HG03460 (cell line): Measurements from ENCODE around the gene CASZ1.

ENCODE experiments used
- ATAC-seq: cut with Tn5 transposase; IDR thresholded peaks from one replicate; pipeline ENCODE4 v1.9.1; 2021; ENCODE audit not compliant: unreplicated experiment

The CASZ1 gene

GRCh38 chr1:10688409-10688786, 108.0 kb downstream of the CASZ1 start:
- ATAC-seq, result no peak

GRCh38 chr1:10687782-10688408, 108.6 kb downstream of the CASZ1 start:
- ATAC-seq, result no peak

- no peak for ATAC-seq
Observed at GRCh38 chr1:10687251-10687651, 109.2 kb downstream of the CASZ1 start.

GRCh38 chr1:10686404-10687040, 109.9 kb downstream of the CASZ1 start:
- no peak for ATAC-seq

- no peak for ATAC-seq
Observed at GRCh38 chr1:10685808-10686403, 110.5 kb downstream of the CASZ1 start.

- no peak for ATAC-seq
Observed at GRCh38 chr1:10685196-10685807, 111.1 kb downstream of the CASZ1 start.

GRCh38 chr1:10684221-10684620, 112.2 kb downstream of the CASZ1 start:
- no peak for ATAC-seq

- no peak for ATAC-seq
Observed at GRCh38 chr1:10682449-10683309, 113.8 kb downstream of the CASZ1 start.

GRCh38 chr1:10682108-10682445, 114.4 kb downstream of the CASZ1 start:
- no peak for ATAC-seq

GRCh38 chr1:10681296-10682107, 114.9 kb downstream of the CASZ1 start:
- no peak for ATAC-seq

GRCh38 chr1:10680487-10680886, 116.0 kb downstream of the CASZ1 start:
- no peak for ATAC-seq

GRCh38 chr1:10679496-10680220, 116.8 kb downstream of the CASZ1 start:
- ATAC-seq, result no peak

GRCh38 chr1:10678852-10679251, 117.6 kb downstream of the CASZ1 start:
- ATAC-seq, result no peak

- no peak for ATAC-seq
Observed at GRCh38 chr1:10678402-10678801, 118.0 kb downstream of the CASZ1 start.

GRCh38 chr1:10677491-10678391, 118.7 kb downstream of the CASZ1 start:
- ATAC-seq, result no peak

- no peak for ATAC-seq
Observed at GRCh38 chr1:10676963-10677362, 119.5 kb downstream of the CASZ1 start.

- ATAC-seq, result no peak
Observed at GRCh38 chr1:10675813-10676212, 120.6 kb downstream of the CASZ1 start.

GRCh38 chr1:10674700-10675609, 121.5 kb downstream of the CASZ1 start:
- ATAC-seq, result no peak
